ENCODE results near the gene INHBE.
"Not testable (repeated sequence)": the region's sequence is repeated elsewhere in the genome, so short reads cannot be mapped to it uniquely, and the experiment has no call there.

INHBE gene

GRCh38 chr12:57491393-57492280 is 36.5 kb downstream of the INHBE start:
- no peak overlapping the region for H3K4me3 Mint-ChIP-seq
- peaks cover 42% of the 10 kb centered on the region for H3K36me3 Mint-ChIP-seq
- CTCF ChIA-PET: interaction anchor here (1.0 to 3.8 kb wide), 2 partner anchors 14 to 15 kb away, joined by 4 to 15 read pairs; no protein-coding TSS in a partner anchor

DNA sequence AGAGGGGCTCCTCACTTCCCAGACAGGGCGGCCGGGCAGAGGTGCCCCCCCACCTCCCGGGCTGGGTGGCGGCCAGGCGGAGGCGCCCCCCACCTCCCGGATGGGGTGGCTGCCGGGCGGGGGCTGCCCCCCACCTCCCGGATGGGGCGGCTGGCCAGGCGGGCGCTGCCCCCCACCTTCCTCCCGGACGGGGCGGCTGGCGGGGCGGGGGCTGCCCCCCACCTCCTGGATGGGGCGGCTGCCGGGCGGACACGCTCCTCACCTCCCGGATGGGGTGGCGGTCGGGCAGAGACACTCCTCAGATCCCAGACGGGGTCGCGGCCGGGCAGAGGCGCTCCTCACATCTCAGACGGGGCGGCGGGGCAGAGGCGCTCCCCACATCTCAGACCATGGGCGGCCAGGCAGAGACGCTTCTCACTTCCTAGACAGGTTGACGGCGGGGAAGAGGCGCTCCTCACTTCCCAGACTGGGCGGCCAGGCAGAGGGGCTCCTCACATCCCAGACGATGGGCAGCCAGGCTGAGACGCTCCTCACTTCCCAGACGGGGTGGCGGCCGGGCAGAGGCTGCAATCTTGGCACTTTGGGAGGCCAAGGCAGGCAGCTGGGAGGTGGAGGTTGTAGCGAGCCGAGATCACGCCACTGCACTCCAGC is 40.1 kb downstream of the INHBE start:
- Mint-ChIP-seq H3K4me1 (peaks cover 11% of the 10 kb centered on the region), H3K36me3 (peaks cover 47% of the 10 kb centered on the region)
- H3K27ac Mint-ChIP-seq, CTCF ChIA-PET, H3K4me3 Mint-ChIP-seq, H3K27me3 Mint-ChIP-seq, DNase-seq, H3K9me3 Mint-ChIP-seq: not testable (repeated sequence)

More at GRCh38 chr12:57491393-57492280, 36.5 kb downstream of the INHBE start:
- Mint-ChIP-seq H3K27ac (peak overlapping the region; percentile 84), H3K4me1 (peaks cover 34% of the 10 kb centered on the region), H3K9me3 (no peaks in the 10 kb centered on the region), H3K27me3 (no peaks in the 10 kb centered on the region)
- no peak for DNase-seq

GRCh38 chr12:57496822-57497221 is 41.7 kb downstream of the INHBE start:
- CTCF ChIA-PET: interaction anchor here (0.6 kb wide), 1 partner anchor 58 kb away, joined by 3 read pairs; no protein-coding TSS in a partner anchor
- H3K4me3 Mint-ChIP-seq: no peak overlapping the region
- no peak overlapping the region for H3K27ac Mint-ChIP-seq
- peaks cover 49% of the 10 kb centered on the region for H3K36me3 Mint-ChIP-seq
- no peaks in the 10 kb centered on the region for H3K9me3 Mint-ChIP-seq
- no peak for DNase-seq
- H3K4me1 Mint-ChIP-seq: peaks cover 6% of the 10 kb centered on the region
- H3K27me3 Mint-ChIP-seq: no peaks in the 10 kb centered on the region

- Mint-ChIP-seq H3K4me3 (no peak overlapping the region), H3K27me3 (no peaks in the 10 kb centered on the region), H3K9me3 (no peaks in the 10 kb centered on the region), H3K27ac (no peak overlapping the region), H3K4me1 (peaks cover 6% of the 10 kb centered on the region), H3K36me3 (peaks cover 54% of the 10 kb centered on the region)
- CTCF ChIA-PET: interaction anchor here (0.6 kb wide), 1 partner anchor 57 kb away, joined by 3 read pairs; no protein-coding TSS in a partner anchor
- no peak for DNase-seq
Observed at GRCh38 chr12:57497223-57498131, 42.4 kb downstream of the INHBE start.

DNA sequence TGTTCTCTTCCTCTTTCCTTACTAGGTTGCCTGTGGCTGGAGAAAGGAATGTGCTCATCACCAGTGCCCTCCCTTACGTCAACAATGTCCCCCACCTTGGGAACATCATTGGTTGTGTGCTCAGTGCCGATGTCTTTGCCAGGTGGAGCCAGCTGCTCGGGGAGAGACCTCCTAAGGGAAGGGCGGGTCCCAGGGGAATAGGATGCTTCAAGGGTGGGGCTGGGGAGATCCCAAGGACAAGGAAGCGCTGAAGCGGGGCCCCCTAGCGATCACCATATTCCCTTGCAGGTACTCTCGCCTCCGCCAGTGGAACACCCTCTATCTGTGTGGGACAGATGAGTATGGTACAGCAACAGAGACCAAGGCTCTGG is 43.0 kb downstream of the INHBE start:
- Mint-ChIP-seq H3K36me3 (peaks cover 51% of the 10 kb centered on the region), H3K27ac (no peak overlapping the region), H3K4me3 (no peak overlapping the region), H3K4me1 (no peaks in the 10 kb centered on the region), H3K27me3 (no peaks in the 10 kb centered on the region), H3K9me3 (no peaks in the 10 kb centered on the region)
- DNase-seq: no peak
- CTCF ChIA-PET: no interaction called here

DNA sequence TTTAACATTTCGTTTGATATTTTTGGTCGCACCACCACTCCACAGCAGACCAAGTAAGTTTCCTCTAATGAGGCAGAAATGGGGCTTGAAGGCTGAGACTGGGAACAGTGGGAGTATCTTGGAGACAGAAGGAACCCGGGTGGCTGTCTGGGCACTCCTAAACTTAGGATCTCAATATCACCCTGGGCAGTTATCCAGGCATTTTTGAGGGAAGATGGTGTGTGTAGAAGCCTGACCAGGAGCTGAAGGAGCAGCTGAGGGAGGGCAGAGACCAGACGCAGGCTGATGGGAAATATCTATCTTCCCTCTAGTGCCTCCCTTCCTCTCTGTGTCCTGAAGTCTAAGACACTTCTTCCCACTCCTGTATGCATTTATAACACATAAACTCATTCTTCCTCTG is 43.5 kb downstream of the INHBE start:
- H3K27ac Mint-ChIP-seq: no peak overlapping the region
- no peaks in the 10 kb centered on the region for H3K27me3 Mint-ChIP-seq
- H3K4me1 Mint-ChIP-seq: no peaks in the 10 kb centered on the region
- H3K36me3 Mint-ChIP-seq: peaks cover 53% of the 10 kb centered on the region
- CTCF ChIA-PET: interaction anchor here (0.7 kb wide), 1 partner anchor 20 kb away, joined by 3 read pairs; no protein-coding TSS in a partner anchor
- DNase-seq: no peak
- H3K4me3 Mint-ChIP-seq: no peak overlapping the region
- H3K9me3 Mint-ChIP-seq: no peaks in the 10 kb centered on the region

DNA sequence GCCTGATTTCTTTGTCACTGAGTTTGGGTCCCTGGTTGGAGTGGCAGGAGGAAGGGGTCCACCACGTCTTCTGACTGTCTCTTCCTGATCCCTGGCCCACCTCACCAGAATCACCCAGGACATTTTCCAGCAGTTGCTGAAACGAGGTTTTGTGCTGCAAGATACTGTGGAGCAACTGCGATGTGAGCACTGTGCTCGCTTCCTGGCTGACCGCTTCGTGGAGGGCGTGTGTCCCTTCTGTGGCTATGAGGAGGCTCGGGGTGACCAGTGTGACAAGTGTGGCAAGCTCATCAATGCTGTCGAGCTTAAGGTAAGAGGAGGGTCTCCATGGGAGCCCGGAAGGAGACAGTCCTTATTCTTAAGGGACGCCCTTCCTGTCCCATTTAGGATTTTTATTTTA is 45.1 kb downstream of the INHBE start:
- Mint-ChIP-seq H3K4me1 (no peaks in the 10 kb centered on the region), H3K4me3 (no peak overlapping the region)

GRCh38 chr12:57502311-57502969 is 47.3 kb downstream of the INHBE start:
- not testable (repeated sequence) for H3K9me3 Mint-ChIP-seq, H3K4me3 Mint-ChIP-seq, DNase-seq, H3K27me3 Mint-ChIP-seq, H3K4me1 Mint-ChIP-seq, H3K27ac Mint-ChIP-seq
- CTCF ChIA-PET: interaction anchor here (1.4 kb wide), 1 partner anchor 26 kb away, joined by 3 read pairs; no protein-coding TSS in a partner anchor
- peaks cover 59% of the 10 kb centered on the region for H3K36me3 Mint-ChIP-seq

More for the DNA sequence above, 45.1 kb downstream of the INHBE start:
- Mint-ChIP-seq H3K27me3 (no peaks in the 10 kb centered on the region), H3K36me3 (peaks cover 61% of the 10 kb centered on the region), H3K27ac (no peak overlapping the region), H3K9me3 (no peaks in the 10 kb centered on the region)
- DNase-seq: no peak
- CTCF ChIA-PET: no interaction called here

- H3K9me3 Mint-ChIP-seq, H3K27ac Mint-ChIP-seq, DNase-seq, CTCF ChIA-PET, H3K4me3 Mint-ChIP-seq, H3K4me1 Mint-ChIP-seq, H3K27me3 Mint-ChIP-seq: not testable (repeated sequence)
- H3K36me3 Mint-ChIP-seq: peaks cover 47% of the 10 kb centered on the region
Observed at GRCh38 chr12:57506541-57506940, 51.4 kb downstream of the INHBE start.
